Gastroesophageal sphincter (tissue), 3 donors: Measurements from ENCODE around the gene HEPHL1.

Source experiments
- CTCF ChIP-seq, 4 experiments: fragments of 200-600 bp in 2 of 4; fragments of 450-650 bp in 2 of 4; sonication (generic) in 1 of 4; IDR thresholded peaks; one replicate each; pipeline ENCODE4 v1.5.1; 2017 to 2019; ENCODE audit warnings: antibody characterized with exemption in 4 of 4, mild to moderate bottlenecking in 2 of 4, moderate library complexity in 2 of 4
- EP300 ChIP-seq: sonication (generic); formaldehyde crosslinking; IDR thresholded peaks from one replicate; pipeline ENCODE4 v1.6.1; 2017; ENCODE audit warnings: antibody characterized with exemption, mild to moderate bottlenecking
- POLR2A ChIP-seq, 2 donors: fragments of 450-650 bp; IDR thresholded peaks; one replicate each; pipeline ENCODE4 v1.6.1; 2017; ENCODE audit warnings: antibody characterized with exemption in 2 of 2, mild to moderate bottlenecking in 2 of 2, moderate library complexity in 1 of 2
- POLR2AphosphoS5 ChIP-seq: sonication (generic); formaldehyde crosslinking; IDR thresholded peaks from one replicate; pipeline ENCODE4 v1.6.1; 2017; ENCODE audit warnings: antibody characterized with exemption

- no peak for TF ChIP-seq CTCF (IDR thresholded peaks at IDR 0.05)
- TF ChIP-seq POLR2A (IDR thresholded peaks at IDR 0.05): no peak
- no peak for TF ChIP-seq EP300
- peak; percentile 89 for TF ChIP-seq POLR2AphosphoS5
These were observed 109.3 kb downstream of the HEPHL1 start for GRCh38 chr11:94130298-94131046.
